HS-27A (cell line): ENCODE measurements around the gene GOLT1A.

Source experiments
- DNase-seq: peaks from one replicate; pipeline ENCODE4 v3.0.0-alpha.2; 2012; ENCODE audit warnings: low read depth, missing footprints

The GOLT1A gene

DNA sequence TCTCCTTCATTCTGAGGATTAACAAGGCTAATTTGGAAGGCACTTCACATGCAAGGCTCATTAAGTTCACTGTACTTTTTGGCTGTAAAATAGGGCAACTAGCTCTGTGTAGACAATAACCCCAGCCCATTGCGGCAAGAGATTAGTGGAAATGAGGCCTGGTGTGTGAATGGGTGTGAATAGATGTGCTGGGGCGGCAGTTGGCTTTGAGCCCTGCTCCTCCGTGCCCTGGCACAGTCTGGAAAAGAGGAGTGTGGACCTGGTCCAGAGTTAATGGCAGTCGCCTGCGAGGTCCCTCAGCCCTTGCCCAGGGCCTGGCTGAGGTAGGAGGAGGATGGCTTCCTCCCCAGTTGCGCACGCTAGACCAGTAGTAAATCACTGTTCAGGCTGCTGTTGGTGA is 22.3 kb downstream of the GOLT1A start:
- DNase-seq, result no peak

DNA sequence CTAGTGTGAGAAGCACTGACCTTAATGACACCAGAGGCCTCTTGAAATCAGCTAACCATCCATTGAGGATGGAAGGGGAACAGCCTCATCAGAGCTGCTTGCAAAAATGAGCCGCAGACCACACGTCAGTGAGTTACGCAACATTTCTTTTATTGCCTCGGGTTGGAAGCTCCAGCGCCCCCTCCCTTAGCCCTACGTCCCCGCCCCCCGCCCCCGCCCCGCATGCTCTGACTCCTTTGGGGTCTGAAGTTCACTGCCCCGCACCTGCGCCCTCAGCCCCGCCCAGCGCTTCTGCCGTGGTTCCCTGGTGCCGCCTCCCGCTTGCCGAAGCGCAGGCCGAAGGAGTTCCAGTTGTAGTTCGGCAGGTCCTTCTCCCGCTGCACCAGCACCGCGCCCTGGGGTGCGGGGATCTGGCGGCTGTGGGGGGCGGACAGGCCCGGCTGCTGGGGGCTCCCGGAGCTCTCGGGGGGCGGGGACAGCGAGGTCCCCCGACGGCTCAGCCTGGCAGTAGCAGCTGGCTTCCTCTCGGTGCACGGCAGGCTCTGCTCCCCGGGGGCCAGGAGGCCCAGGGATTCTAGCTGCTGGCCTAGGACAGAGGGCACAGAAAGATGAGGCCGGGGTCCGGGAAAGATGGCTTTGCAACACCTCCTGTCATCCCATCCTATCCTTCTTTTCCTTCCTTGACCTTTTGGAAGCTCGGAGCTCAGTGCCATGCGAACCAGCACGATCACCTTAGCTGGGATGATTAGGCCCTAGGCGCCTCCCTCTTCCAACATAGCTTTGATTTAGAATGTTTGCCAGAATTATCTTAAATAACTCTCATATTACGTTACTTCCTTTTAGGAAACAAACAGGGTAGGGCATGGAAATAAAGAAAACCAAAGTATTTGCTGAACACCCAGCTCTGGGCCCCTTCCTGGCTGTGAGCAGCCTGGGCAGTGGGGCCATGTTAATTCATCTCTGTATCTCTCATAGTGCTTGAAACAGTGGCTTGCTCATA is 23.3 kb downstream of the GOLT1A start:
- DNase-seq, result no peak

DNA sequence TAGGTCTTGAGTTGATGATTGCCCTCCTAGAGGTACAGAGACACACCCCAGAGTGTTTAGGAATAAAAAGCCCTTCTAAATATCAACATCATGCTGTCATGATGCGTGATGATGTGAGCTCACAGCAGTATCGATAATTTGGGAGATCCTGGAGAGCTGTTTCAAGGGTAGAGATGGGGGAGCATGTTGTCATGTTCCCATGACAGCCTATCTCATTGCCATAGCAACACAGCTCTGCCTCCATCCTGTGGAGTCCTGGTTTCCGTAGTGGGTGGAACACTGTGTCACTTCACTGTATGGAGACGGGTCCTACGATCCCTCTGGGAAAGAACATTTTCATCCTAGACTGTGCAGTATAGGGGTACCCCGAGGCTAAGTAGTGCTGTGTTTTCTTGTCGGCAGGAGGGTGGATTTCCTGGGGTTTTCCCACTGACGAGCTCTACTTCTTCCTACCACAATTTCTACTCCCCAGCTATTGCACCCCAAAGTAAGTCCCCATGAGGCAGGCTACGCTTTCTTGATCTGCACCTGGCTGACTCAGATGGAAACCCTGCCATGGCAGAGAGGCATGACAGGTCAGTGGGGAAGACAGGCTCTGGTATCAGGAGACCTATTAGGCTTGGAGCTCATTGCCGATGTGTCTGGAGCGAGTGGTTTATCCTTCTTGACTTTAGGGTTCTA is 24.7 kb downstream of the GOLT1A start:
- DNase-seq, result no peak

GRCh38 chr1:204186597-204186996 is 27.2 kb downstream of the GOLT1A start:
- DNase-seq, result no peak

- no peak for DNase-seq
Measured at GRCh38 chr1:204181116-204181515, 32.7 kb downstream of the GOLT1A start.

- no peak for DNase-seq
Measured at GRCh38 chr1:204180133-204180532, 33.7 kb downstream of the GOLT1A start.

GRCh38 chr1:204178487-204179281 is 35.1 kb downstream of the GOLT1A start:
- DNase-seq, result no peak

DNA sequence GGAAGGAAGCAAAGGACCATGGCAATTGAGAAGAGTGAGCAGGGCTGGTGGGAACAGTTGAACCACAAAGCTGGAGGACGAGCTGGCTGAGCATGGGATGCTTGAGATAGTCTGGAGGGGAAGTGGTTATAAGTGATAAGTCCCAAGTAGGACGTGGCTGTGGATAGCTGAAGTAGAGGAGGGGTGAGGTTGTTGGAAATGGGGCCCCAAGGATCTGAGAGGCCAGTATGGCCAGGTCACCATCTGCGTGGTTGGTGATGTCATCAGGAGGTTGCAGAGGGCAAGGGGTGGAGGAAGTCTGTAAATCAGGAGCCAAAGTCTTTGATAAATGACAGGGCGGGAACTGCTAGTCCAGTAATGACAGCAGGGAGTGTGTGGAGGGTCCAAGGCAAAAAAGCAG is 36.7 kb downstream of the GOLT1A start:
- no peak for DNase-seq

DNA sequence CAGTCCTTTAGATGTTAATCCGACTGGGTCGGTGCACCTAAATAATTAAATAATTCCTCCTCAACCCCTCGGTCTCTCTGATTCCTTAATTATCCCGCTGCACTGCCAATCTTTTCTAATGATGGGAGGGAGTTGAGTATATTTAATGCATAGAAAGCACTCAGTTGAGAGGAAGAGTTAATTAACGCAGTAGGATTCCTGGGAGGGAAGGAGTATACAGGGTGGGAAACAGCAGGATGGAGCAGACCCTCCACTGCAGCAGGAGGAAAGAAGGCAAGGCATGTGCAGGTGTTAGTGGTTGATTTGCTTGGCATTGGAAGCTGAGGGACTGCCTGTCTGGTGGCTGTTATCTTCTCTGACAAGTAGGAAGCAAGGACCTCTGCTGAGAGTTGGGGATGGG is 37.7 kb downstream of the GOLT1A start:
- no peak for DNase-seq

DNA sequence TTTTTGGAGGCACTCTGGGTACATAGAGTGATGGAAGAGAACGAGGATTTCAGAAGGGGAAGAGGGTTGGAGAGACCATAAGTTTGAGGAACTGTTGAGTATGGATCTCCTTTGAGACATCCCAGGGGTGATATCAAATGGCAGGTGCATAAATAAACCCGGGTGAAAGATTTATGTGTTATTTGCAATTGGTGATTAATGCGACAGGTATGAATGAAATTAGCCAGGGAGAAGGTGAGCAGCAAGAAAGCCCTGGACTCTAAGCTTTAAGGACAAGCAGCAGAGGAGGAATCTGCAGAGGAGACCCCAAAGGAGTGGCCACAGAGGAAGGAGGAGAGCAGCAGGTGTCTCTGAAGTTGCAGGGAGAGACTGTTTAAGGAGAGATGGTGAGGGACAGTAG is 38.8 kb downstream of the GOLT1A start:
- DNase-seq, result no peak

DNA sequence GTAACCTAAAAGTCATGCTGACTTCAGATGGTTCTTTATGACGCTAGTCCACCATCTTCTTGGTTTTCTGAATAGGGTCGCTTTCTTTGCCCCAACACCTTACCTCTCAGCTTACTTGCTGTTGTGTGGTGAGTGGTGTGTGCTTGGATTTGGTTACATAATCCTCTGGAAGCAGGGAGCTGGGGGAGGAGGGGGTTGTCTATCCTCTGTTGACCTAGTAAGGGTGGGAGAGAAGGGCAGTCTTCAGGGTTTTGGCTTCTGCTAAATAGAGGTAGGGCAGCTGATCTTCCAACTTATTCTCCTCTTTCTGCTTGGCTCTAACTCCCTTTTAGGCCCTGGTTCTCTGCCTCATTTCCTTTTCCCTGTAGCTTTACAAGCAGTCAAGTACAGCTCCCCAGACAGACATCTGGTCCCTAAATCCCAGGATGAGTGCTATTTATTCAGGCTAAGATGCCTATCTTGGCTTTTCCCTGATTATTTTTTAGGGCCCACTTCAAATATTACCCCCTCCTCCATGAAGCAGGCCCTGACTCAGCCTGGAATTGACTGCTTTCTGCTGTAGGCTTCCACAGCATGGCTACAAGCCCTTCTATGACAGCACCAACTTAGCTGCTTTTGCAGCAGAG is 41.3 kb downstream of the GOLT1A start:
- DNase-seq, result no peak

GRCh38 chr1:204171751-204172178 is 42.0 kb downstream of the GOLT1A start:
- peak; percentile 41 for DNase-seq

DNA sequence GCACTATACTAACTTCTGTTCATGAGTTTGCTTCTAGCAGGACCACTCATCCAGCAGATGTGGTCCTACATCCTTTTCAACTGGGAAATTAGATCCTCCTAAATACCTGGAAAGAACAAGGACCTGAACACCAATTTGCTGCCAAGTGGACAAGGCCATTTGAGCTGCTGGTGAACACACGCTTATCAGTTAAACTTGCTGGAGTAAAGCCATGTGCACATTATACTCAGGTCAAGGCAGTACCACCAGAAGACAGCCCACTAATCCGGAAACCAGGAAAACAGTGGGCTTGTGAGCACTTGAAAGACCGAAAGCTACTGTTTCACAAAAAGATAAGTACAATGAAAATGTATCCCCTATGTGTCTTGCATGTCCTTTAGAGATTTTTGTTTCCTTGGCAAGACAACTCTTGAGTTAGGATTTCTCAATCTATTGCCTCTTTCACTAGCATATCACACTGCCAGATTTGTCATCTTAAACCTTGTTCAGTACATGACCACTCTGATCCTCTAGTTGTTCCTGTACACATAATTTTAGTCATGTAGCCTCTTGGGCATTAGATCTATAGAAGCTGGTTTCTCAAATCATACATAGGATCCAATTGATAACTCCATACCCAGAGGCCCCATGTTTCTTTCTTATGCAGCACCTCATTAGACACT is 43.2 kb downstream of the GOLT1A start:
- no peak for DNase-seq

DNA sequence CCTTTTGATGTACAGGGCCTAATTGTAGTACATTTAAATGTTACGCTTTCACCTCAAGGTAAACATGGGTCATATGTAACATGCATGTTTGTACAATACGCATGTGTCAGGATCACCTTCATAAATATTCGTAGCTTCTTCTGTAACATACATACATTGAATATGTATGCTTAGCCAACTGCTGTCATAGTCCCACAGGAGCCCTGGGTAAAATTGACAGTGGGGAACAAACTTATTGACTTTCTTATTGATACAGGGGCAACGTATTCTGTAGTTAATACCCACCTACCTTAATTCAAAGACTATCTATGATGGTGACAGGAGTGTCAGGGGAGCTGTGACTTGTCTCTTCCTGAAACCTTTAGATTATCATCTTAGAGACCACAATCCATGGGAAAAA is 43.9 kb downstream of the GOLT1A start:
- DNase-seq, result no peak

- no peak for DNase-seq
Measured at GRCh38 chr1:204167730-204168129, 46.1 kb downstream of the GOLT1A start.

- no peak for DNase-seq
Measured at GRCh38 chr1:204166219-204166618, 47.6 kb downstream of the GOLT1A start, which contains the start of gene REN. Gene REN (minus strand): TSS chr1:204166337. CDS start chr1:204166293, 44 bp downstream.

DNA sequence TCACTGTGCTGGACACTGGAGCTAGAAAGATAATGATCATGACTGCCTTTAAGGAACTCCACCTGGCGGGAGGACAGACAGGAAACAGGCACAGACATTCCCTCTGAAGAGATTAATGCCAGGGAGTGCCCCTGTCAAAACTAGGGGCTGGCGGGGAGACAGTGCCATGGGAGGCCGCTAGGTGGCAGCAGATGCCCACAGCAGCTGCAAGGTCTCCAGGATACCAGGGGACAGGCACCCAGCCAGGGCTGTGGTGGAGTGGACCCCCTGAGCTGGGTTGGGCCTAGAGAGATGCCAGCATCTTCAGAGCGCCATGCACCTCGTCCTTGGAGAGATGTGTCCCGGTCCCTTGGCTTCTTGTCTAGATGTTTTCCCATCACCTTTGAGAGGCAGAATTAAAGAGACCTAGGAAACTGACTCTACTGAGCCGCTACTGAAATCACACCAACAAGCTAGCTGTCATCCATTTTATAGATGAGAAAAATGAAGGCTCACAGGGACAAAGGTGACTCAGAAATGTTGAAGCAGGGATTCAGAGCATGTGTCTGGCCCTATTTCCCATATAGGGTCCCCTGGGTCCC is 51.2 kb downstream of the GOLT1A start:
- peak; percentile 42 for DNase-seq

DNA sequence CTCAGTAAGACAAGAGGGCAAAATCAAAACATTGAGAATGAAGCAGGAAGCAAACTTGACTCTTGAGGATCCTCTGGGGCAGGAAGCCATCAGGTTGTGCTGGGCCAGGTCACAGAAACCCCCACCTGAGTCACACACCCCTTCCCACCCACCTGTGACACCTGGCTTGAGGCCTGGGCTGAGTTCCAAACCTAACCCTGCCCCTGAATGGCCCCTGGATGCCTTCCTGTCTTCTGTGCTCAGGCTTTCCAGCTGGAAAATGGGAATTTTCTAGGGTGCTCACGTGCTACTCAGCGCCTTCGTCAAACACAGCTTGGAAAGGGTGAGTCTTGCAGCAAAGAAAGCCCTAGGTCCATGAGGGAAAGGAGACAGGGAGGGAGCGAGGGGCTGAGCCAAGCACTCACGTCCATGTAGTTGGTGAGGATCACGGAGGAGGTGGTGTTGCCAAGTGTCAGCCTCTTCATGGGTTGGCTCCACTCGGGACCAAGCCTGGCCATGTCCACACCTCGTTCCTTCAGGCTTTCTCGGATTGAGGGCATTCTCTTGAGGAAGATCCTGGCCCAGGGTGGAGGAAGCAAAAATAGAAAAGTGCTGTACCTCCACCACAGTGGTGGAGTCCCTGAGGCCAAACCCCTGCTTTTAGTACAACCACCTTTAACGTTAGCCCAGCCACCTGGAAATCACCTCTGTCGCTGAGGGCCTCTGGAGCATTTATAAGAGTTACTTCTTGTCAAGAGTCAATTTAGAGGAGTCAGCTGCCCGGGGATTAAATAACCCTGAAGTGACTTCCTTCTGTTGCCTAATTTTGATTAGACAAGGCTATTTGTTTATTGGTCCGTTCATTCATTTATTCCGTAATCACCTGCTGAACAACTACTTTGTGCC is 51.9 kb downstream of the GOLT1A start:
- DNase-seq, result no peak

GRCh38 chr1:204157962-204158361 is 55.8 kb downstream of the GOLT1A start:
- DNase-seq, result no peak

- DNase-seq, result no peak
Measured at GRCh38 chr1:204155881-204156280, 57.9 kb downstream of the GOLT1A start.
